Esophagus muscularis mucosa (tissue), 4 donors: ENCODE measurements around the gene CTRB2. TPM values are rescaled to one million over a fixed set of nuclear protein-coding genes. Genes with fewer than 3 reads are reported as not detected.

Experiments used
- DNase-seq: peaks from one replicate; pipeline ENCODE4 v3.0.0-alpha.2; 2017; ENCODE audit errors: extremely low spot score
- H3K27ac ChIP-seq, 4 donors: fragments of 200-600 bp; sonication (generic); replicated peaks in 1 of 4; 1 replicate in 3 of 4; 2 replicates in 1 of 4; pipeline ENCODE4 v1.5.1; 2016 to 2019; ENCODE audit warnings: mild to moderate bottlenecking in 1 of 4
- H3K27me3 ChIP-seq, 4 donors: fragments of 200-600 bp; sonication (generic); one replicate each; pipeline versions ENCODE4 v1.5.1 to v1.6.0; 2016 to 2019
- H3K36me3 ChIP-seq, 4 donors: fragments of 200-600 bp; sonication (generic); one replicate each; pipeline ENCODE4 v1.5.1; 2016 to 2019
- H3K4me1 ChIP-seq, 4 donors: fragments of 200-600 bp; sonication (generic); one replicate each; pipeline ENCODE4 v1.5.1; 2016 to 2019
- H3K4me3 ChIP-seq, 4 donors: fragments of 200-600 bp; sonication (generic); 1 replicate in 2 of 4; 2 replicates in 2 of 4; pipeline ENCODE4 v1.5.1; 2016 to 2019; ENCODE audit warnings: mild to moderate bottlenecking in 4 of 4, moderate library complexity in 1 of 4
- H3K9me3 ChIP-seq, 4 donors: fragments of 200-600 bp; sonication (generic); 1 replicate in 3 of 4; 2 replicates in 1 of 4; pipeline ENCODE4 v1.5.1; 2016 to 2019
- EP300 ChIP-seq: sonication (generic); formaldehyde crosslinking; IDR thresholded peaks from one replicate; pipeline ENCODE4 v1.6.1; 2017; ENCODE audit warnings: antibody characterized with exemption
- POLR2A ChIP-seq: fragments of 450-650 bp; IDR thresholded peaks from one replicate; pipeline ENCODE4 v1.6.1; 2017; ENCODE audit warnings: antibody characterized with exemption, moderate library complexity, mild to moderate bottlenecking, low read depth
- POLR2AphosphoS5 ChIP-seq, 2 donors: sonication (generic); formaldehyde crosslinking; IDR thresholded peaks; one replicate each; pipeline ENCODE4 v1.6.1; 2017; ENCODE audit warnings: antibody characterized with exemption in 2 of 2
- WGBS: methylation state at CpG from one replicate; pipeline ENCODE4 v1.1.5; 2018; 5-methylcytosine and 5-hydroxymethylcytosine counted together
- intact Hi-C: fragments of 100-400 bp; cut with DNase I; formaldehyde crosslinking; loops from one replicate; pipeline ENCODE4 v1.15.1; 2023
- total RNA-seq, 4 donors: library from RNA; depleted of rRNA; stranded (reverse); fragments of >200 nt; gene quantifications; one replicate each; pipeline versions ENCODE4 v1.1.0 to v1.2.1, GENCODE V29; 2016
- TF ChIP-seq, protein P1 (sequence below), 3 experiments: fragments of 200-600 bp in 2 of 3; fragments of 450-650 bp in 1 of 3; sonication (generic) in 2 of 3; IDR thresholded peaks; one replicate each; pipeline ENCODE4 v1.5.1; 2017 to 2019; ENCODE audit warnings: antibody characterized with exemption in 3 of 3, mild to moderate bottlenecking in 2 of 3, moderate library complexity in 1 of 3

Gene CTRB2
- total RNA-seq, 4 donors from 2014 or later = not detected

- H3K4me1 ChIP-seq = peaks cover 13 to 27% (median 15%) of the 10 kb centered on the region in 4 donors
- 92% methylated on average over 28 of the region's 48 CpGs for WGBS
- no peak overlapping the region for H3K27ac ChIP-seq
- H3K9me3 ChIP-seq = no peaks in the 10 kb centered on the region
- TF ChIP-seq EP300 = no peak
- TF ChIP-seq, protein P1, sequence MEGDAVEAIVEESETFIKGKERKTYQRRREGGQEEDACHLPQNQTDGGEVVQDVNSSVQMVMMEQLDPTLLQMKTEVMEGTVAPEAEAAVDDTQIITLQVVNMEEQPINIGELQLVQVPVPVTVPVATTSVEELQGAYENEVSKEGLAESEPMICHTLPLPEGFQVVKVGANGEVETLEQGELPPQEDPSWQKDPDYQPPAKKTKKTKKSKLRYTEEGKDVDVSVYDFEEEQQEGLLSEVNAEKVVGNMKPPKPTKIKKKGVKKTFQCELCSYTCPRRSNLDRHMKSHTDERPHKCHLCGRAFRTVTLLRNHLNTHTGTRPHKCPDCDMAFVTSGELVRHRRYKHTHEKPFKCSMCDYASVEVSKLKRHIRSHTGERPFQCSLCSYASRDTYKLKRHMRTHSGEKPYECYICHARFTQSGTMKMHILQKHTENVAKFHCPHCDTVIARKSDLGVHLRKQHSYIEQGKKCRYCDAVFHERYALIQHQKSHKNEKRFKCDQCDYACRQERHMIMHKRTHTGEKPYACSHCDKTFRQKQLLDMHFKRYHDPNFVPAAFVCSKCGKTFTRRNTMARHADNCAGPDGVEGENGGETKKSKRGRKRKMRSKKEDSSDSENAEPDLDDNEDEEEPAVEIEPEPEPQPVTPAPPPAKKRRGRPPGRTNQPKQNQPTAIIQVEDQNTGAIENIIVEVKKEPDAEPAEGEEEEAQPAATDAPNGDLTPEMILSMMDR (IDR thresholded peaks at IDR 0.05) = no peak
- H3K27me3 ChIP-seq = peaks cover 0 to 20% (median 0%) of the 10 kb centered on the region in 4 donors
- DNase-seq = no peak
- H3K36me3 ChIP-seq = peaks cover 13 to 64% (median 49%) of the 10 kb centered on the region in 4 donors
- no peak overlapping the region for H3K4me3 ChIP-seq
- intact Hi-C loops = no loop called here
Measured at GRCh38 chr16:75229172-75230031, 22.4 kb upstream of the CTRB2 start.

DNA sequence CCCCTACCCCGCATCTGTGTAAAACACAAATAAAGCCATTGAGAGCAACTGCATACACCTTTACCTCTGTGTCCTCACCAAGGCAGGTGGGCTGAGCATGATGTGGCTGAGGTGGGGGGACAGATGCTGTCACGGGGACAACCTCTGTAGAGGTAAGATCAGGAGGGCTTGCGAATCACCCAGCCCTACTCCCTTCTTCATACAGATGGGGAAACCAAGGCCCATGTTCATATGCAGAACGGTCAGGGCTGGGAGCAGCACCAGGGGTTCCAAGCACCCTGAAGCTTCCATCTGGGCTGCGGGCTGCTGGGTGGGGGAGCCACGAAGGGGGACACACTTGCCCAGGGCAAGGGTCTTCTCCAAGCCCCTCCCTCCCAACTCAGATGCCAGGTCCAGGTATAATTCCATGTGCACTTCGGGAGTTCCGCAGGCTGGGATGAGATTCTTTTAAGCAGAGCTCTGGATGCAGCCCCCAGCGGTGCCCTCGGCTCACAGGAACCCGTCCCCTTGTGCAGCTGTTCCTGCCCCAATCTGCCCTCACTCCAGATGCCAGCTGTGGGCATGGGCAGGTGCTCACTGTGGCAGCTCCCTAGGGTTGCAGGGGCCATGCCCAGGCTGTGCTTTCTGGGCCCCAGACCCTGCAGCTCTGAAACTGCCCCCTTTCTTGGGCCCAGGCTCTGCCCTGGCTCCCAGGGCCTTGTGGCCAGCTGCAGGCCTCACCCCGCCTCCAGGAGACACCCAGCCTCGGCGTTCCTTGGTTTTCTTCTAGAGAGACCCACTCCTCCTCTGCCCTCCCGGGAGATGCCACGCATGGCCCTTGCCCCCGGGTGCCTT, 21.4 kb upstream of the CTRB2 start:
- Histone ChIP-seq H3K27me3 (peaks cover 0 to 24% (median 0%) of the 10 kb centered on the region in 4 donors), H3K9me3 (no peaks in the 10 kb centered on the region), H3K27ac (no peak overlapping the region), H3K36me3 (peaks cover 13 to 58% (median 44%) of the 10 kb centered on the region in 4 donors), H3K4me1 (peaks cover 2 to 16% (median 4%) of the 10 kb centered on the region in 4 donors), H3K4me3 (no peak overlapping the region)
- intact Hi-C loops = no loop called here
- TF ChIP-seq, protein P1 (IDR thresholded peaks at IDR 0.05) = no peak
- TF ChIP-seq EP300 (no peak), POLR2AphosphoS5 (IDR thresholded peaks at IDR 0.05) (no peak), POLR2A (no peak)
- 80% methylated on average over 8 of the region's 17 CpGs for WGBS
- no peak for DNase-seq

GRCh38 chr16:75227361-75228142, 20.6 kb upstream of the CTRB2 start:
- TF ChIP-seq EP300 = no peak
- TF ChIP-seq, protein P1 (IDR thresholded peaks at IDR 0.05) = no peak
- TF ChIP-seq POLR2AphosphoS5 (IDR thresholded peaks at IDR 0.05) = no peak
- no peak for TF ChIP-seq POLR2A

GRCh38 chr16:75226550-75227360, 19.8 kb upstream of the CTRB2 start:
- TF ChIP-seq EP300 = no peak
- peak in 1 of 2 donors; percentile 16 for TF ChIP-seq POLR2AphosphoS5 (IDR thresholded peaks at IDR 0.05)
- TF ChIP-seq, protein P1 (IDR thresholded peaks at IDR 0.05) = no peak
- TF ChIP-seq POLR2A = no peak
- WGBS = 71% methylated on average over 16 of the region's 22 CpGs
- intact Hi-C loops = no loop called here
- H3K4me1 ChIP-seq = peaks cover 0 to 15% (median 2%) of the 10 kb centered on the region in 4 donors
- H3K27me3 ChIP-seq = peaks cover 0 to 24% (median 0%) of the 10 kb centered on the region in 4 donors
- no peak overlapping the region for H3K27ac ChIP-seq
- DNase-seq = no peak
- no peaks in the 10 kb centered on the region for H3K9me3 ChIP-seq
- H3K36me3 ChIP-seq = peaks cover 13 to 42% (median 31%) of the 10 kb centered on the region in 4 donors
- H3K4me3 ChIP-seq = no peak overlapping the region

More at GRCh38 chr16:75227361-75228142, 20.6 kb upstream of the CTRB2 start:
- 84% methylated on average over 18 of the region's 18 CpGs for WGBS
- Histone ChIP-seq H3K4me3 (no peak overlapping the region), H3K4me1 (peaks cover 0 to 15% (median 2%) of the 10 kb centered on the region in 4 donors), H3K9me3 (no peaks in the 10 kb centered on the region), H3K27ac (no peak overlapping the region), H3K27me3 (peaks cover 0 to 24% (median 0%) of the 10 kb centered on the region in 4 donors), H3K36me3 (peaks cover 13 to 50% (median 39%) of the 10 kb centered on the region in 4 donors)
- no peak for DNase-seq
- intact Hi-C loops = no loop called here
